Hematopoietic multipotent progenitor cell treated with erythropoietin and hydrocortisone succinate and interleukin-3 and kit ligand, for 4 days (in vitro differentiated cells): ENCODE data around the gene C19orf25.
A peak's percentile ranks its signal among the peaks of the same experiment; 100 is the strongest.
"Not testable (repeated sequence)": the region's sequence is repeated elsewhere in the genome, so short reads cannot be mapped to it uniquely, and the experiment has no call there.

Experiments
- DNase-seq: peaks from one replicate; pipeline ENCODE4 v3.0.0-alpha.2; 2015

The C19orf25 gene

GRCh38 chr19:1445932-1446712 is 32.9 kb downstream of the C19orf25 start:
- DNase-seq = peak; percentile 47

GRCh38 chr19:1445185-1445931 is 33.7 kb downstream of the C19orf25 start:
- DNase-seq = peak; percentile 86

GRCh38 chr19:1441677-1442438 is 37.2 kb downstream of the C19orf25 start:
- no peak for DNase-seq

GRCh38 chr19:1441022-1441426 is 38.0 kb downstream of the C19orf25 start:
- no peak for DNase-seq

- DNase-seq = no peak
Measured at GRCh38 chr19:1440418-1440801, 38.6 kb downstream of the C19orf25 start.

GRCh38 chr19:1439525-1440417 is 39.2 kb downstream of the C19orf25 start:
- DNase-seq = not testable (repeated sequence)

- DNase-seq = peak; percentile 45
Measured at GRCh38 chr19:1438933-1439354, 40.1 kb downstream of the C19orf25 start.

- peak; percentile 97 for DNase-seq
Measured at GRCh38 chr19:1438035-1438932, 40.7 kb downstream of the C19orf25 start, which contains the start of gene RPS15. Gene RPS15, plus strand, starts transcription at chr19:1438396. Its CDS starts 30 bp downstream, at chr19:1438426.

- DNase-seq = no peak
Measured at GRCh38 chr19:1437609-1438008, 41.4 kb downstream of the C19orf25 start.

- DNase-seq = no peak
Measured at GRCh38 chr19:1435378-1435989, 43.5 kb downstream of the C19orf25 start.

GRCh38 chr19:1434577-1435060 is 44.4 kb downstream of the C19orf25 start:
- DNase-seq = no peak

- DNase-seq = no peak
Measured at GRCh38 chr19:1434040-1434366, 45.0 kb downstream of the C19orf25 start.

GRCh38 chr19:1433119-1434039 is 45.6 kb downstream of the C19orf25 start:
- no peak for DNase-seq

- no peak for DNase-seq
Measured at GRCh38 chr19:1432507-1432887, 46.5 kb downstream of the C19orf25 start.

GRCh38 chr19:1431759-1432506 is 47.1 kb downstream of the C19orf25 start:
- no peak for DNase-seq

GRCh38 chr19:1430246-1430645 is 48.8 kb downstream of the C19orf25 start:
- no peak for DNase-seq

GRCh38 chr19:1429750-1430149 is 49.3 kb downstream of the C19orf25 start:
- no peak for DNase-seq

GRCh38 chr19:1428738-1429391 is 50.1 kb downstream of the C19orf25 start:
- DNase-seq = no peak
